Choroid plexus epithelial cell (primary cell): Measurements from ENCODE around the gene CPNE9.

ENCODE experiments used
- DNase-seq: peaks from one replicate; pipeline ENCODE4 v3.0.0-alpha.2; 2010; ENCODE audit warnings: low read depth
- H3K4me3 ChIP-seq: 2 replicates; pipeline ENCODE4 v1.5.1; 2011; ENCODE audit warnings: low read depth, mild to moderate bottlenecking, control low read depth, low read length, moderate library complexity
- TF ChIP-seq, protein P1 (sequence below): conservative IDR thresholded peaks from 2 replicates; pipeline ENCODE4 v1.5.1; 2011; ENCODE audit warnings: low read depth, mild to moderate bottlenecking, control low read depth, inconsistent platforms, low read length, moderate library complexity

The CPNE9 gene

DNA sequence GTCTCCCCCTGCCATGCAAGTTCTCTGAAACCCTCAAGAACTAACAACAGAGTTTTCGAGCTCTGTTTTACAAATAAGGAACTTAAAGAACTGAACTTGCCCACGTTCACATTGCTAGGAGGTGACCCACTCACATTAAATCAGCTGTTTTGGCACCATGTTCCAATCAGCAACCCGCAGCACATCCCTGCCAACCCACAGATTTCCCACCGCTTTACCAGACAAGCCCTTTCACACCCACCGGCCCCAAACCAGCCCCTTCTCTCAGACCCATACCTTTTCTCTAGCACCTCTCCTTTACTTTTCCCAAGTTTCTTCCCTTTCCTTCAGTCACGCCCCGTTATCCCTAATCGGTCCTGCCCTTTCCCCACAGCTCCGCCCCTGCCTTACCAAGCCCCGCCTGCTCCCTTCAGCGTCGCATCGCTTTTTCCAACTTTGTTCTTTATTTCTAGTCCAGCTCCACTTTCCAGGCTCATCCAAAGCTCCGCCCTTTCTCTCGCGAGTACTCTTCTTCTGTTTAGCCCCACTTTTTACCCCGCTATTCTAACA lies 27.1 kb downstream of the CPNE9 start:
- H3K4me3 ChIP-seq, result peak overlapping the region; percentile 62
- TF ChIP-seq, protein P1, sequence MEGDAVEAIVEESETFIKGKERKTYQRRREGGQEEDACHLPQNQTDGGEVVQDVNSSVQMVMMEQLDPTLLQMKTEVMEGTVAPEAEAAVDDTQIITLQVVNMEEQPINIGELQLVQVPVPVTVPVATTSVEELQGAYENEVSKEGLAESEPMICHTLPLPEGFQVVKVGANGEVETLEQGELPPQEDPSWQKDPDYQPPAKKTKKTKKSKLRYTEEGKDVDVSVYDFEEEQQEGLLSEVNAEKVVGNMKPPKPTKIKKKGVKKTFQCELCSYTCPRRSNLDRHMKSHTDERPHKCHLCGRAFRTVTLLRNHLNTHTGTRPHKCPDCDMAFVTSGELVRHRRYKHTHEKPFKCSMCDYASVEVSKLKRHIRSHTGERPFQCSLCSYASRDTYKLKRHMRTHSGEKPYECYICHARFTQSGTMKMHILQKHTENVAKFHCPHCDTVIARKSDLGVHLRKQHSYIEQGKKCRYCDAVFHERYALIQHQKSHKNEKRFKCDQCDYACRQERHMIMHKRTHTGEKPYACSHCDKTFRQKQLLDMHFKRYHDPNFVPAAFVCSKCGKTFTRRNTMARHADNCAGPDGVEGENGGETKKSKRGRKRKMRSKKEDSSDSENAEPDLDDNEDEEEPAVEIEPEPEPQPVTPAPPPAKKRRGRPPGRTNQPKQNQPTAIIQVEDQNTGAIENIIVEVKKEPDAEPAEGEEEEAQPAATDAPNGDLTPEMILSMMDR, result no peak
- DNase-seq, result no peak

DNA sequence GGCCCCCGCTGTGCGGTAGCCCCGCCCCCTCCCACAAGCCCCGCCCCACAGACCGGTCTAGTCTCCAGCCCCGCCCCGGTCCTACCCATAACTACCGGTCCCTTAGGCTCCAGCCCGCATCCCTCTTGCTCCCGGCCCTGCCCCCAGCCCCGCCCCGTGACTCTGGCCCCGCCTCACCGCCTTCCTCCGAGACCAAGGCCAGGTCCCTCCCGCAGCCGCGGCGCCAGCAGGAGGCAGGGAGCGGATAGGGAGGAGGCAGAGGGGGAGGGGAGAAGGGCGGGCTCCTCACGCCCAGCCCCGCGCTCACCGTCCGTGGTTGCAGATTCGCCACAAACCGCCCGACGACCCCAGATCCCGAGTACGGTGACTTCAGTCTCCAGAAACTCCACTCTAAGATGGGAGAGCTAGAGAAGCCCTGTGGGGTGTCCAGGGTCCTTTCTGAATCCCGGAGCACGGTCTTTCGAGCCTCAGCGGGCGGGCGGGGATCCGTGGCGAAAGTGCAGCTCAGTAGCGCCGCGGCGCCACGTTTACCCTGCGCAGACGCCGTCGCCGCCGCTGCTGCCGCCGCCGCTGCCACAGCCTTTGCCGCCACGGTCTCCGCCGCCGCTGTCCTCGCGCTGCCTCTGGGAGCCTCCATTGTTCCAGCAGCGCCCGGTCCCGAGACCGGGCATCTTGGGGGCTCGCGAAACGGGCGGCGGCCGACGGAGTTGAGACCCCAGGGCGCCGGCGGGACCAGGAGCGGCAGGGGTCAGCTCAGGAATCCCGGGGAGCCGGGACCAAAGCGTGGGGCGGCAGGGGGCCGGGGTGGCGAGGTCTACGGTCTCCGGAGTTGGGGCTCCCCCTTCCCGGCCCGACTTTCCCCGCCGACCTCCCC lies 27.8 kb downstream of the CPNE9 start, which contains the start of gene BRPF1:
Gene BRPF1, plus strand, starts transcription at position 530 of the 874 bp plus-strand sequence. CDS start 2,406 bp downstream, outside the sequence.
- peak; percentile 100 for DNase-seq
- H3K4me3 ChIP-seq, result peak within 1 kb of the TSS; percentile 88
- TF ChIP-seq, protein P1, result peak; percentile 28

DNA sequence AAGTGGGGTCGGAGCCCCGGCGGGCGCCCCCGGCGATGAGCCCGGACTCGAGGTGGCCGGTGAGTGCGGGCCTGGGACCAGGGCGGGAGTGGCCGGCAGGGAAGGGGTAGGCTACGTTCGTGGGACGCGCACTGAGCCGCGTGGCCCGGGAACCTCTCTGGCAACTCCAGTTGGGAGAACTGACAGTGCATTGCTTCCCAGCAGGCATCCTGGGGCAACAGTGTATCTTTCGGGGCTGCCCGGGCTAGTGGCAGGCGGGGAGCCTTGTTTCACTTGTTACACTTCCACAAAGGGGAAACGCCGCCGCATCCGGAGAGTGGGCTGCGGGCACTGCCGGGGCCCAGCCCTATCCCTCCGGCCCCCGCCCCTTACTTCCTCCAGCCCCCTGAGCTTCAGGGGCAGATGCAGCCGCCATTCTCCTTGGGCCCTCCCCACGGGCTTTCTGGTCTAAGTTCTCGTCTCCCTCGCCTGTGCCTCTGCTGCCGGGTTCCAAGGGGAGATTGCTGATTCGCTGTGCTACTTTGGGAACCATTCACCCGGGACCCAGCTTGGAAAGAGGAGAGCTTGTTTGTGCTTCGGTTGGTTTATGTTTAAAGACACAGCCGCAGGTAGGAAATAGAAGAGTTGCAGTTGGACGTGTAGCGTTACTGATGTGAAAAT lies 28.6 kb downstream of the CPNE9 start:
- no peak for DNase-seq

DNA sequence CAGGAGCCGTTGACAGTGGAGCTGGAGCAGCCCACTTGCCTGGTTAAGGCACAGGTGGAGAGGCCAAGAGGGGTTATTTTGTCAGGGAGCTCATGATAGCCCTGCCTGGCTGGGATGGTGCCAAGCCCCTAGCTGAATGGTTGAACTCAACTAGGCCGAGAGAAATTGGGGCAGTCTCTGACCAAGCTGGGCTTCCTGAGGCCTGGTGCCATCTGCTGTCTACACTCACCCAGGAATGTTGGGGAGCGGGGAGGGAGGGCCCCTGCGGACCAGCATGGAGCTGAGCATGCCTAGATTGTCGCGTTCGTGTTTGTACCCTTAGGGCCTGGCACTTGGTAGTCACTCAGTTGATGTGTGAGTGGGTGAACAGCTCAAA lies 29.1 kb downstream of the CPNE9 start:
- TF ChIP-seq, protein P1, result no peak
- no peak for DNase-seq
- H3K4me3 ChIP-seq, result peak overlapping the region; percentile 88

More for the DNA sequence above, 28.6 kb downstream of the CPNE9 start:
- peak overlapping the region; percentile 88 for H3K4me3 ChIP-seq
- TF ChIP-seq, protein P1, result no peak

DNA sequence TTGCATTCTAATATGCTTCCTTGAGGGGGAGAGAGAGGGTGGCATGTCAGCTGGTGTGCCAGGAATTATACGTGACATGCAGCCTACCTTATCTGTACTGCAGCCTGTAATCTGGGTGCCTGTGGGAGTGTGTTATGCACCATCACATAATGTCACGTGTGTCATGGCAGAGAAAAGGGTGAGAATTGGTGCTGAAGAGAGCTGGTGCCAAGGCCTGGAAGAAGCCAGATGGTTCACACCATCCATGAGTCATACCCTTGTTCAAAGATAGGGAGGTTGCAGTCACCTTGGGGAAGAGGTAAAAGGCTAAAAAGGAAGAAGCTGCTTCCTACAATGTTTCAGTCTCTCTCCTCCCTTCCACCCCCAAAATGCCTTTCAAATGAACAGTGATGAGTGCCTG lies 33.2 kb downstream of the CPNE9 start:
- no peak for DNase-seq
- no peak overlapping the region for H3K4me3 ChIP-seq
- TF ChIP-seq, protein P1, result no peak

DNA sequence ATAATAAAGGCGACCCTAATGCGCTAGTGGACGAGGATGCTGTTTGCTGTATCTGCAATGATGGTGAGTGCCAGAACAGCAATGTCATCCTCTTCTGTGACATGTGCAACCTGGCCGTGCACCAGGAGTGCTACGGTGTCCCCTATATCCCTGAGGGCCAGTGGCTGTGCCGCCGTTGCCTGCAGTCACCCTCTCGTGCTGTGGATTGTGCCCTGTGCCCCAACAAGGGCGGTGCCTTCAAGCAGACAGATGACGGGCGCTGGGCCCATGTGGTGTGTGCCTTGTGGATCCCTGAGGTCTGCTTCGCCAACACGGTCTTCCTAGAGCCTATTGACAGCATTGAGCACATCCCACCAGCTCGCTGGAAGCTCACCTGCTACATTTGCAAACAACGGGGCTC lies 35.5 kb downstream of the CPNE9 start:
- DNase-seq, result no peak
- TF ChIP-seq, protein P1, result no peak
- no peak overlapping the region for H3K4me3 ChIP-seq
